Tibial artery (tissue), 4 donors: ENCODE results near the gene MTARC2.

Experiments used
- DNase-seq, 2 donors: peaks; one replicate each; pipeline ENCODE4 v3.0.0-alpha.2; 2019
- H3K27ac ChIP-seq, 2 donors: fragments of 200-600 bp; sonication (generic) in 1 of 2; 1 replicate in 1 of 2; 2 replicates in 1 of 2; pipeline ENCODE4 v1.5.1; 2018 to 2019; ENCODE audit warnings: mild to moderate bottlenecking in 1 of 2
- H3K27me3 ChIP-seq, 2 donors: fragments of 200-600 bp; sonication (generic) in 1 of 2; one replicate each; pipeline versions ENCODE4 v1.5.1 to v1.6.0; 2016 to 2019
- H3K36me3 ChIP-seq, 3 donors: fragments of 200-600 bp; sonication (generic) in 2 of 3; one replicate each; pipeline ENCODE4 v1.5.1; 2016 to 2019; ENCODE audit warnings: mild to moderate bottlenecking in 2 of 3
- H3K4me1 ChIP-seq, 4 donors: fragments of 200-600 bp; sonication (generic) in 2 of 4; 1 replicate in 3 of 4; 2 replicates in 1 of 4; pipeline ENCODE4 v1.5.1; 2016 to 2019
- H3K4me3 ChIP-seq, 2 donors: fragments of 200-600 bp; sonication (generic) in 1 of 2; 1 replicate in 1 of 2; 2 replicates in 1 of 2; pipeline ENCODE4 v1.5.1; 2018 to 2019; ENCODE audit warnings: mild to moderate bottlenecking in 2 of 2
- H3K9me3 ChIP-seq, 3 donors: fragments of 200-600 bp; sonication (generic) in 1 of 3; one replicate each; pipeline ENCODE4 v1.5.1; 2016 to 2019
- intact Hi-C: fragments of 100-400 bp; cut with DNase I; formaldehyde crosslinking; loops from one replicate; pipeline ENCODE4 v1.15.0; 2023; ENCODE audit warnings: low total_unique reads
- TF ChIP-seq, protein P1 (sequence below), 2 experiments: fragments of 200-600 bp in 1 of 2; fragments of 450-650 bp in 1 of 2; IDR thresholded peaks; one replicate each; pipeline ENCODE4 v1.5.1; 2017 to 2019; ENCODE audit warnings: antibody characterized with exemption in 2 of 2, mild to moderate bottlenecking in 1 of 2, moderate library complexity in 1 of 2

Gene MTARC2

DNA sequence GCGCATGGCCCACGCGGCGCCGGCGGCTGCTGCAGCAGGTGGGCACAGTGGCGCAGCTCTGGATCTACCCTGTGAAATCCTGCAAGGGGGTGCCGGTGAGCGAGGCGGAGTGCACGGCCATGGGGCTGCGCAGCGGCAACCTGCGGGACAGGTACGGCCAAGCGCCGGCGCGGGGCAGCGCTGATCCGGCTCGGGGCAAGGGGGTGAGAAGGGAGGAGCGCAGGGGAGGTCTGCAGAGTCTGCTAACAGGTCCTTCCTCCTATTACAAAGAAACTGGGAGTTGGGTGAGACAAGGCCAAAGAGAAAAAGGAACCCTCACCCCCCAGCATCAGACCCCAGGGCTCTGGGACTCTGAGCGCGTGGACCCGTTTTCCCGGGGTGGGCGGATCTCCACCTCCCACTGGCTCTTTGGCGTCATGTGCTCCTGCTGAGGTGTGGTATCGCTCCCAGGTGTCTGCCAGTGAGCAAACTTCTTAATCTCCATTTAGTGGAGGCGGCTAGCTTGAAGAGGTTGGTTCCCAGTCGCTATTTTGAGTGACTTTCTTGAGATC is 39.0 kb downstream of the MTARC2 start:
- no peak for DNase-seq
- TF ChIP-seq, protein P1, sequence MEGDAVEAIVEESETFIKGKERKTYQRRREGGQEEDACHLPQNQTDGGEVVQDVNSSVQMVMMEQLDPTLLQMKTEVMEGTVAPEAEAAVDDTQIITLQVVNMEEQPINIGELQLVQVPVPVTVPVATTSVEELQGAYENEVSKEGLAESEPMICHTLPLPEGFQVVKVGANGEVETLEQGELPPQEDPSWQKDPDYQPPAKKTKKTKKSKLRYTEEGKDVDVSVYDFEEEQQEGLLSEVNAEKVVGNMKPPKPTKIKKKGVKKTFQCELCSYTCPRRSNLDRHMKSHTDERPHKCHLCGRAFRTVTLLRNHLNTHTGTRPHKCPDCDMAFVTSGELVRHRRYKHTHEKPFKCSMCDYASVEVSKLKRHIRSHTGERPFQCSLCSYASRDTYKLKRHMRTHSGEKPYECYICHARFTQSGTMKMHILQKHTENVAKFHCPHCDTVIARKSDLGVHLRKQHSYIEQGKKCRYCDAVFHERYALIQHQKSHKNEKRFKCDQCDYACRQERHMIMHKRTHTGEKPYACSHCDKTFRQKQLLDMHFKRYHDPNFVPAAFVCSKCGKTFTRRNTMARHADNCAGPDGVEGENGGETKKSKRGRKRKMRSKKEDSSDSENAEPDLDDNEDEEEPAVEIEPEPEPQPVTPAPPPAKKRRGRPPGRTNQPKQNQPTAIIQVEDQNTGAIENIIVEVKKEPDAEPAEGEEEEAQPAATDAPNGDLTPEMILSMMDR (IDR thresholded peaks at IDR 0.05) = no peak
- Histone ChIP-seq H3K27ac (peak overlapping the region; percentile 74 to 86), H3K4me3 (peak overlapping the region; percentile 72 to 87), H3K4me1 (peaks cover 0 to 62% (median 28%) of the 10 kb centered on the region in 4 donors), H3K27me3 (no peaks in the 10 kb centered on the region), H3K9me3 (no peaks in the 10 kb centered on the region), H3K36me3 (peaks cover 0 to under 1% (median 0%) of the 10 kb centered on the region in 3 donors)
- intact Hi-C loops = no loop called here

DNA sequence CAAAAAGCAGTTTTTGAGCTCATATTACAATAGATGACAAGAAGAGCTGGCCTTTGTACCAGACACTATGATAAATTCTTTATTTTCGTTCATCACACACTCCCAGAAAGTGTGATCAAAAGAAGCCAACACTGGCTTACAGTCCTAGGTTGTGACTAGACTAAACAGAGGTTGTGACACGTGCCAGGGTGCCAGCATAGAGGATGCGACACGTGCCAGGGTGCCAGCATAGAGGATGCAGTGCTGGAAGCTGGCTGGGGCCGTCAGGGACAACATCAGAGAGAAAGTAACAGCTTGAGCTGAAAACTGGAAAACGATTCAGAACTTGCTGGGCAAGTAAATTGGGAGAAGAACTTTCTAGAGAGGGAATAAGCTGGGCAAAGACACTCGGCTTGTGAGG is 40.8 kb downstream of the MTARC2 start:
- no peaks in the 10 kb centered on the region for H3K27me3 ChIP-seq
- no peaks in the 10 kb centered on the region for H3K36me3 ChIP-seq
- peak overlapping the region; percentile 74 to 86 for H3K27ac ChIP-seq
- TF ChIP-seq, protein P1 (IDR thresholded peaks at IDR 0.05) = no peak
- no peak overlapping the region for H3K4me3 ChIP-seq
- intact Hi-C loops = no loop called here
- DNase-seq = no peak
- peaks cover 0 to 65% (median 29%) of the 10 kb centered on the region in 4 donors for H3K4me1 ChIP-seq
- no peaks in the 10 kb centered on the region for H3K9me3 ChIP-seq

DNA sequence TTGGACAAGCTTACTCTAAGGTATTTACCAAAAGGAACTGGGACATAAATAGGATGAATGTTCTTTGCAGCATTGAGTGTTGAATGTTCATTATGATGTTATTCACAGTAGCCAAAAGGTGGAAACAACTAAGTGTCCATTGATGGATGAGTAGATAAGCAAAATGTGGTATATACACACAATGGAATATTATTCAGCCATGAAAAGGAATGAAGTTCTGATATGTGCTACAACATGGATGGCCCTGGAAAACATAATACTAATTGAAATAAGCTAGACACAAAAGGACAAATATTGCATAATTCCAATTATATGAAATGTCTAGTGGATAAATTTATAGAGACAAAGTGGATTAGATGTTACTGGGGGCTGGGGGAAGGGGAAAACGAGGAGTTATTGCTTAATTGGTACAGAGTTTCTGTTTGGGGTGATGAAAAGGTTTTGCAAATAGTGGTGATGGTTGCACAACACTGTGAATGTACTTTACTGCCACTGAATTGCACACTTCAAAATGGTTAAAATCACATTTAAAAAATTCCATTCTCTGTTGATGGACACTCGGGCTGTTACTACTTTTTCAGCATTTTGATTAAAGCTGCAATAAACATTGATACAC is 41.5 kb downstream of the MTARC2 start:
- DNase-seq = no peak
- intact Hi-C loops = no loop called here
- peak overlapping the region; percentile 74 to 86 for H3K27ac ChIP-seq
- no peaks in the 10 kb centered on the region for H3K9me3 ChIP-seq
- no peak overlapping the region for H3K4me3 ChIP-seq
- TF ChIP-seq, protein P1 (IDR thresholded peaks at IDR 0.05) = no peak
- H3K27me3 ChIP-seq = no peaks in the 10 kb centered on the region
- H3K36me3 ChIP-seq = no peaks in the 10 kb centered on the region
- peaks cover 0 to 65% (median 29%) of the 10 kb centered on the region in 4 donors for H3K4me1 ChIP-seq

DNA sequence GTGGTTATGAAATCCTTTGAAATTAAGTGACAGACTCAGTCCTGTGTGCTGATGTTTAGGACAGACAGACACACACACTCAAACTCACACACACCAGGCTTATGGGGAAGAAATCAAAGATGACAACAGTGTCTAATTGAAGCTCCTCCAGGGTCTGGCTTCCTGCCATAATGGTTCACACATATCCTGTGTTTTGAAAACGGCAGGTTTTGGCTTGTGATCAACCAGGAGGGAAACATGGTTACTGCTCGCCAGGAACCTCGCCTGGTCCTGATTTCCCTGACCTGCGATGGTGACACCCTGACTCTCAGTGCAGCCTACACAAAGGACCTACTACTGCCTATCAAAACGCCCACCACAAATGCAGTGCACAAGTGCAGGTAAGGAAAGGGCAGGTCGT is 43.2 kb downstream of the MTARC2 start:
- no peak overlapping the region for H3K4me3 ChIP-seq
- H3K36me3 ChIP-seq = no peaks in the 10 kb centered on the region
- H3K9me3 ChIP-seq = no peaks in the 10 kb centered on the region
- TF ChIP-seq, protein P1 (IDR thresholded peaks at IDR 0.05) = no peak
- no peak for DNase-seq
- intact Hi-C loops = no loop called here
- H3K4me1 ChIP-seq = peaks cover 0 to 56% (median 26%) of the 10 kb centered on the region in 4 donors
- H3K27ac ChIP-seq = peak overlapping the region; percentile 64 to 75
- H3K27me3 ChIP-seq = no peaks in the 10 kb centered on the region

DNA sequence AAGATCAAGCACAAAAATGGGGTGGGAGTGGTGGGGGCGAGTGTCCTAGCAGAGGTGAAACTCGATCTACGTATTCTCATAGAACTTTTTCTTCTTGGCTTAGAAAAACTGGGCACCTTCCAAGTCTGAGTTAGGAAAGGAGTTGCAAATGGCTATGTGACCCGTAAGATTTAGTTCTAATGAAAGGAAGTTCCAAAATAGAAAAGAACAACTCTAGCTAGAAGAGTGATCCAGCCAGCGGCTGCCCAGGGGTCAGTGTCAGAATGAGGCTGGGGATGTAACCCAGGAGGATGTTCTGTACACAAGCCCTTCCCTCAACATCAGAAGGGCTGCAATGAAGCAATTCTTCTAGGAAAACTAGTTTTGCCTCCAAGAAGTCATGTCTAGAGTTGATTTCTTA is 43.8 kb downstream of the MTARC2 start:
- peak; percentile 66 to 78 for DNase-seq
- intact Hi-C loops = no loop called here
- Histone ChIP-seq H3K9me3 (no peaks in the 10 kb centered on the region), H3K4me3 (no peak overlapping the region), H3K4me1 (peaks cover 0 to 59% (median 24%) of the 10 kb centered on the region in 4 donors), H3K27ac (peak overlapping the region; percentile 64 to 75), H3K27me3 (no peaks in the 10 kb centered on the region), H3K36me3 (peaks cover 0 to 5% (median 0%) of the 10 kb centered on the region in 3 donors)
- TF ChIP-seq, protein P1 (IDR thresholded peaks at IDR 0.05) = no peak
